ENCODE results near the gene ZSCAN18. TPM values are rescaled to one million over a fixed set of nuclear protein-coding genes. Genes with fewer than 3 reads are reported as not detected.

The ZSCAN18 gene
- total RNA-seq, 2 donors from 2014 or later, result 108 to 146 TPM

DNA sequence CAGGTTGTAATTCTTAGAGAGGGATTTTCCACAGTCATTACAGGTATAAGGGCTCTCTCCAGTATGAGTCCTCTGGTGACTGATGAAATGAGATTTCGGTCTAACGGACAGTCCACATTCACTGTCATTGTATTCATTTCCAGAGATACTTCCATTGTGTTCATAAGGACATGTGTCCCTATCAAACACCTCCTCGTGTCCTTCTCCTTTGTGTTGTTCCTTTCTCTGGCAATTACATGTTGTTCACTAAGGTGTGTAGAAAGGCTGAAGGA is 10.5 kb upstream of the ZSCAN18 start:
- Histone ChIP-seq H3K27me3 (replicated peaks; ENCODE audit: insufficient read depth) (no peaks in the 10 kb centered on the region), H3K36me3 (no peaks in the 10 kb centered on the region), H3K9me3 (no peaks in the 10 kb centered on the region), H3K4me3 (no peak overlapping the region), H3K27ac (no peak overlapping the region), H3K4me1 (replicated peaks) (no peaks in the 10 kb centered on the region)
- WGBS, result 92% methylated on average over 3 of the region's 3 CpGs
- TF ChIP-seq POLR2A (IDR thresholded peaks at IDR 0.05) (no peak), POLR2AphosphoS5 (IDR thresholded peaks at IDR 0.05) (no peak)
- TF ChIP-seq, protein P1, sequence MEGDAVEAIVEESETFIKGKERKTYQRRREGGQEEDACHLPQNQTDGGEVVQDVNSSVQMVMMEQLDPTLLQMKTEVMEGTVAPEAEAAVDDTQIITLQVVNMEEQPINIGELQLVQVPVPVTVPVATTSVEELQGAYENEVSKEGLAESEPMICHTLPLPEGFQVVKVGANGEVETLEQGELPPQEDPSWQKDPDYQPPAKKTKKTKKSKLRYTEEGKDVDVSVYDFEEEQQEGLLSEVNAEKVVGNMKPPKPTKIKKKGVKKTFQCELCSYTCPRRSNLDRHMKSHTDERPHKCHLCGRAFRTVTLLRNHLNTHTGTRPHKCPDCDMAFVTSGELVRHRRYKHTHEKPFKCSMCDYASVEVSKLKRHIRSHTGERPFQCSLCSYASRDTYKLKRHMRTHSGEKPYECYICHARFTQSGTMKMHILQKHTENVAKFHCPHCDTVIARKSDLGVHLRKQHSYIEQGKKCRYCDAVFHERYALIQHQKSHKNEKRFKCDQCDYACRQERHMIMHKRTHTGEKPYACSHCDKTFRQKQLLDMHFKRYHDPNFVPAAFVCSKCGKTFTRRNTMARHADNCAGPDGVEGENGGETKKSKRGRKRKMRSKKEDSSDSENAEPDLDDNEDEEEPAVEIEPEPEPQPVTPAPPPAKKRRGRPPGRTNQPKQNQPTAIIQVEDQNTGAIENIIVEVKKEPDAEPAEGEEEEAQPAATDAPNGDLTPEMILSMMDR (IDR thresholded peaks at IDR 0.05), result no peak
- intact Hi-C loops (cut with DNase I), result no loop called here
- no peak for DNase-seq (ENCODE audit: low spot score)

DNA sequence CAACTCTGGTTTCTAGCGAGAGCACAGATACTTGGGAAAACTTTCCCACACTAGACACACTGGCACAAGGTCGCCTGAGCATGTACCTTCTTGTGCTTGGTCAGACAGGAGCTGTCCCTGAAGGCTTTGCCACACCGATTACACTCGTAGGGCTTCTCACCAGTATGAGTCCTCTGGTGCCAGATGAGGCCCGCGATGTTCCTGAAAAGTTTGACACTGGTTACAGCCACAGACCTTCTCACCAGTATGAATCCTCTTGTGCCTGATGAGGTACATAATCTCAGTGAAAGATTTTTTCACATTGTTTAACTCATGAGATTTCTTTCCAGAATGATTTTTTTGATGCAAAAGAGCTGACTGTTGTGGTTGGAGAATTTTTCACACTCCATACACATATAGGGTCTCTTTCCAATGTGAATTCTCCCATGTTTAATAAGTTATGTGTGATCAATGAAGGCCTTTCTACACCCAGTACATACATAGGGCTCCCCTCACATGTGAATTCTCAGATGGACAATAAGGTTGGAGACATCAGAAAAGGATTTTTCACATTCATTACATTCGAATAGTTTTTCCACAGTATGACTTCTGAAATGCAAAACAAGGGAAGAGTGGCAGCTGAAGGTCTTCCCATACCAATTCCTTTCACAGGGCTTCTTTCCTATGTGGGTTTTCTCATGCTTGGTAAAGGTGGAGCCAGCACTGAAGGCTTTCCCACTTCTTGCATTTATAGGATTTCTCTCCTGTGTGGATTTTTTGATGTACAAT is 9.9 kb upstream of the ZSCAN18 start:
- intact Hi-C loops (cut with DNase I), result no loop called here

DNA sequence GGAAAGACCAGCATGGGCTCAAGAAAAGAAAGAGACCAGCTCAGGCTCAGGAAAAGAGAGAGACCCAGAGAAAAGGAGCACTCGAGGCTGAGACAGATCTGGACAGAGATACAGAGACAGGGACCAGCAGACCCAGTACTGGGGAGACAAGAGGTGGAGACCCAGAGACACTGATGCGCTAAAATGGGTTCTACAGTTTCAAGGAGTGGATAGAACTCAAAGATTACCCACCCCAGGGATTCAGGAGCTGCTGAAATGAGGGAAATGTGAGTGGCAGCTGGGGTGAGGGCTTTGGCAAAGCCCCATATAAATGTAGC is 609 bp upstream of the ZSCAN18 start:
- peaks cover 3% of the 10 kb centered on the region for H3K4me1 ChIP-seq (replicated peaks)
- no peaks in the 10 kb centered on the region for H3K36me3 ChIP-seq
- no peaks in the 10 kb centered on the region for H3K9me3 ChIP-seq
- H3K27me3 ChIP-seq (replicated peaks; ENCODE audit: insufficient read depth), result no peaks in the 10 kb centered on the region
- TF ChIP-seq POLR2A (IDR thresholded peaks at IDR 0.05), result no peak
- TF ChIP-seq, protein P1 (IDR thresholded peaks at IDR 0.05), result no peak
- H3K27ac ChIP-seq, result peak overlapping the region; percentile 86 to 88
- DNase-seq (ENCODE audit: low spot score), result no peak
- intact Hi-C loops (cut with DNase I), result no loop called here
- 15% methylated on average over 2 of the region's 2 CpGs for WGBS
- H3K4me3 ChIP-seq, result peak overlapping the region; percentile 80 to 93

More for the DNA sequence above, 9.9 kb upstream of the ZSCAN18 start:
- Histone ChIP-seq H3K4me1 (replicated peaks) (no peaks in the 10 kb centered on the region), H3K36me3 (no peaks in the 10 kb centered on the region), H3K4me3 (no peak overlapping the region), H3K9me3 (no peaks in the 10 kb centered on the region), H3K27ac (no peak overlapping the region), H3K27me3 (replicated peaks; ENCODE audit: insufficient read depth) (no peaks in the 10 kb centered on the region)
- WGBS, result 92% methylated on average over 7 of the region's 7 CpGs
- DNase-seq (ENCODE audit: low spot score), result no peak
- TF ChIP-seq POLR2A (IDR thresholded peaks at IDR 0.05) (no peak), POLR2AphosphoS5 (IDR thresholded peaks at IDR 0.05) (no peak)
- TF ChIP-seq, protein P1 (IDR thresholded peaks at IDR 0.05), result no peak

DNA sequence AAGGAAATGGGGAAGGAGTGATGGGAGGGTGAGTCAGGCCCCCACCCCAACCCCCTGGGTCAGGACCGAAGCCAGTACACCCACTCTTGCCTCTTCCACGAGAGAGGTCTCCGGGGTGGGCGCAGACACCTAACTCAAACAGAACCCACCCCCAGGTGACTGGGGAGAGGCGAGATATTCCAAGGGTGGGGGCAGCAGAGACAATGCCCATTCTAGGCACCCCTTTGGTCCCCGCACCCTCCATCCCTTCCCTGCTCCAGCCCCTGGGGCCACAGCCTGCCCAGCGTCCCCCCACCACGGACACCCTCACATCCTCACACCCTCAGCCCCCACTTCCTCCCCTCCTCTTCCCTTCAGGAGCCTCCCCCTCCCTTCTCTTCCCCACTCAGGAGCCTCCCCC is 682 bp downstream of the ZSCAN18 start:
- 34% methylated on average over 8 of the region's 8 CpGs for WGBS
- no peaks in the 10 kb centered on the region for H3K9me3 ChIP-seq

DNA sequence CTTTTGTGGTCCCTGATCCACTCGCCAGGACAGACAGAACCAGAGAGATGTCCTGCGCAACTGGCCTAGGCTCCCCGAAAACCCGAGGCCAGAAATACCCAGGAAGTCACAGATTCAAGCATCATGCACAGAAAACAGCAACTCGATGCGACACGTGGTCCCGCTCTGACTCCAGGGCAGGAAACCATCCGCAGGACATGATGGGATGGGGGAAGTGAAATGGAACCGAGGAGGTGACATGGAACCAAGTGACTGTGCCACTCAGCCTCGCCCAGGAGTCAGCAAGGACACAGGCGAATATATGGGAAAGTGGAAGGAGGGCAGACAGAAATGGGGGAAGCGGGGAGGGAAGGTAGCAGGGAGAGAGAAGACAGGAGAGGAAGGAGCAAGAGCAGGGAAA is 1.1 kb downstream of the ZSCAN18 start:
- TF ChIP-seq, protein P1 (IDR thresholded peaks at IDR 0.05), result no peak
- no peak for TF ChIP-seq POLR2A (IDR thresholded peaks at IDR 0.05)
- TF ChIP-seq POLR2AphosphoS5 (IDR thresholded peaks at IDR 0.05), result no peak
- no peaks in the 10 kb centered on the region for H3K27me3 ChIP-seq (replicated peaks; ENCODE audit: insufficient read depth)
- H3K27ac ChIP-seq, result no peak overlapping the region
- H3K4me1 ChIP-seq (replicated peaks), result peaks cover 3% of the 10 kb centered on the region
- H3K36me3 ChIP-seq, result no peaks in the 10 kb centered on the region
- intact Hi-C loops (cut with DNase I), result no loop called here
- no peaks in the 10 kb centered on the region for H3K9me3 ChIP-seq
- no peak for DNase-seq (ENCODE audit: low spot score)
- H3K4me3 ChIP-seq, result peak overlapping the region in 1 of 2 donors; percentile 80
- WGBS, result 85% methylated on average over 13 of the region's 13 CpGs

More for the DNA sequence above, 682 bp downstream of the ZSCAN18 start:
- intact Hi-C loops (cut with DNase I), result no loop called here
- peaks cover 3% of the 10 kb centered on the region for H3K4me1 ChIP-seq (replicated peaks)
- peak overlapping the region; percentile 86 to 88 for H3K27ac ChIP-seq
- DNase-seq (ENCODE audit: low spot score), result no peak
- peak overlapping the region; percentile 80 to 93 for H3K4me3 ChIP-seq
- TF ChIP-seq, protein P1 (IDR thresholded peaks at IDR 0.05), result no peak
- no peak for TF ChIP-seq POLR2AphosphoS5 (IDR thresholded peaks at IDR 0.05)
- H3K36me3 ChIP-seq, result no peaks in the 10 kb centered on the region
- H3K27me3 ChIP-seq (replicated peaks; ENCODE audit: insufficient read depth), result no peaks in the 10 kb centered on the region
